Omental fat pad (tissue), 4 donors: ENCODE data around the gene CPNE5. TPM values are rescaled to one million over a fixed set of nuclear protein-coding genes. Genes with fewer than 3 reads are reported as not detected.
A peak's percentile ranks its signal among the peaks of the same experiment; 100 is the strongest.

Experiments used
- ATAC-seq: fragments of 150-250 bp; one replicate; pipeline ENCODE4 v1.9.1; 2016; ENCODE audit warnings: mild to moderate bottlenecking, moderate library complexity; ENCODE audit not compliant: low FRiP score
- DNase-seq: peaks from one replicate; pipeline ENCODE4 v3.0.0-alpha.2; 2019; ENCODE audit warnings: low spot score
- total RNA-seq, 4 donors: library from RNA; depleted of rRNA; stranded (reverse); fragments of >200 nt; gene quantifications; one replicate each; pipeline ENCODE4 v1.1.0, GENCODE V29; 2016
- TF ChIP-seq, protein P1 (sequence below), 3 donors: fragments of 450-650 bp; IDR thresholded peaks; one replicate each; pipeline ENCODE4 v1.5.1; 2016 to 2017; ENCODE audit warnings: antibody characterized with exemption in 3 of 3, mild to moderate bottlenecking in 3 of 3, moderate library complexity in 2 of 3

CPNE5 gene
- total RNA-seq, 4 donors from 2014 or later = 0.47 to 20.3 (median 7.6) TPM

DNA sequence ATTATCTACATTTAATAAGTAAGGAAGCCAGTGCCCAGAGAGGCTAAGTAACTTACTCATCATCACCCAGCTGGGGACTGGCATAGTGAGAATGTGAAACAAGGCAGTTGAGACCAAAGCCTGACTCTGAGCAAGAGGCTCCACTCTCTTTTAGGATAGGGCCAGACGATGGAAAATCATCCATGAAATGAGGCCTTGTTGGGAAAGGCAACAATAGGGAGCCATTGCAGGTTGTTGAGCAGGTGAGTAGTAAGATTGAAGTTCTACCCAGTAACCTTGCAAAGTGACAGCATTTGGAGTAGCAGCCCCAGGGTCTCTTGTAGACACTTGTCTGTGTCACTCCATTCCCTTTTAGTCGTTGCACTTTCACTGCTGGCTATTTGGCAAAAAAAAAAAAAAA, 2.5 kb upstream of the CPNE5 start:
- TF ChIP-seq, protein P1, sequence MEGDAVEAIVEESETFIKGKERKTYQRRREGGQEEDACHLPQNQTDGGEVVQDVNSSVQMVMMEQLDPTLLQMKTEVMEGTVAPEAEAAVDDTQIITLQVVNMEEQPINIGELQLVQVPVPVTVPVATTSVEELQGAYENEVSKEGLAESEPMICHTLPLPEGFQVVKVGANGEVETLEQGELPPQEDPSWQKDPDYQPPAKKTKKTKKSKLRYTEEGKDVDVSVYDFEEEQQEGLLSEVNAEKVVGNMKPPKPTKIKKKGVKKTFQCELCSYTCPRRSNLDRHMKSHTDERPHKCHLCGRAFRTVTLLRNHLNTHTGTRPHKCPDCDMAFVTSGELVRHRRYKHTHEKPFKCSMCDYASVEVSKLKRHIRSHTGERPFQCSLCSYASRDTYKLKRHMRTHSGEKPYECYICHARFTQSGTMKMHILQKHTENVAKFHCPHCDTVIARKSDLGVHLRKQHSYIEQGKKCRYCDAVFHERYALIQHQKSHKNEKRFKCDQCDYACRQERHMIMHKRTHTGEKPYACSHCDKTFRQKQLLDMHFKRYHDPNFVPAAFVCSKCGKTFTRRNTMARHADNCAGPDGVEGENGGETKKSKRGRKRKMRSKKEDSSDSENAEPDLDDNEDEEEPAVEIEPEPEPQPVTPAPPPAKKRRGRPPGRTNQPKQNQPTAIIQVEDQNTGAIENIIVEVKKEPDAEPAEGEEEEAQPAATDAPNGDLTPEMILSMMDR (IDR thresholded peaks at IDR 0.05) = no peak
- DNase-seq (no peak), ATAC-seq (no peak)

GRCh38 chr6:36840432-36841403, 1.5 kb upstream of the CPNE5 start:
- peak; percentile 53 for ATAC-seq
- no peak for DNase-seq
- TF ChIP-seq, protein P1 (IDR thresholded peaks at IDR 0.05) = no peak

DNA sequence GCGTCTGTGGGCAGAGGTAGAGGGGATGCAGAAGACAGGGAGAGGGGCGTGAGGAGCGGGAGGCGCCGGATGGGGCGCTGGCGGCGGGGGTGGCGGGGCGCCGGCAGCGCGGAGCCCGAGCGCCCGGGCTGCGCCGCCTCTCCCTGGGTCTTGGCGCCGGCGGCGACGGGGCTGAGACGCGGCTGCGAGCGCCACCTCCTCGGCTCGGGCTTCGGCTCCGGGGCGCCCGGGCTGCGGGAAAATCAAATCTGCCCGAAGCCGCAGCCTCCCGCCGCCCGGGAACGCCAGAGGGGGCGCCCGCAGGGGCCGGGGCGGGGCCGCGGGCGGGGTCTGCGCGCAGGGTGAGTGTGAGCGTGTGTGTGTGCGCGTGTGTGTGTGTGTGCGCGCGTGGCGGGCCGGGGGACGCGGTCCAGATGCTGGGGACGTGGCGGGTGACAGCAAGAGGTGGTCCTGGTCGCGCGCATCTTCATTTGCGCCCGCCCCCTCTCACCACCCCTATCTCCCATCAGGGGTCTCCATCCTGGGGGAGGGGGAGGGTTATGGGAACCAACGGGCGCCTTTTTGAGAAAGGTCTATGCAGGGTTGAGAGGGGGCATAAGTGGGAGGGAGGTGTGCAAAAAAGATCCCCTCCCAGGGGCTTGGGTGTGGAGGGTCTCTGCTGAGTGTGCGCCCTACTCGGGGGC, 646 bp upstream of the CPNE5 start:
- ATAC-seq = peak; percentile 57
- TF ChIP-seq, protein P1 (IDR thresholded peaks at IDR 0.05) = no peak
- no peak for DNase-seq

DNA sequence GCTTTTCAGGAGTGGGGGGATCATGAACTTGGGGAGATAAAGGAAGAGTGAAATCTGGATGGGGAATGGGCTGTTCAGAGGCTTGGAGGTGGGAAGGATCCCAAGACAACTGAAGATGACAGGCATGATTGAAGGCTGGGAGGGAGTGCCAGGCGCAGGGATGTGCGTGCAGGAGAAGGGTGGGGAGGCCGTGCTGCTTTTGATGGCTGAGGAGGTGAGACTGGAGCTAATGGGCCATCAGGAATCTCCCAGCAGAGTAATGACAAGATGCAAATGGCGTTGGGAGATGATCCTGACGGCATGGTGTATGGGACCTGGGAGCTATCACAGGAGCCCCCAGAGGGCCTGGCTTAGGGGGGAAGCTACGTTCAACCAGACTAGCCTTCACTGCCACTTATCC, 1.6 kb downstream of the CPNE5 start:
- TF ChIP-seq, protein P1 (IDR thresholded peaks at IDR 0.05) = no peak
- DNase-seq (no peak), ATAC-seq (no peak)

DNA sequence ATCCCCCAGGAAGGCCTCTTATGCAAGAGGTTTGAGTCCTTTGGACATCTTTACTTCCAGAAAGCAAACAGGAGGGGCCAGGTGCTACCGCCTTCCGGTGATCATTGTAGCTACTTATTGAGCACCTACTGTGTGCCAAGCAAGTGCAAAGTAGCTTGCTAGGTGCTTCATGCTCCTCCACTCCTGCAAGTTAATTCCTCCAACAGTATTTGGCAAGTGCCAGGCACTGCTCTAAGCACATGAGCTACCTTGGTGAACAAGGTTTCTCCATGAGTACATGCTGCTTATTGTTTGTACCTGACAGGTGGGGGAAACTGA, 2.3 kb downstream of the CPNE5 start:
- ATAC-seq = no peak
- no peak for DNase-seq
- TF ChIP-seq, protein P1 (IDR thresholded peaks at IDR 0.05) = no peak

- ATAC-seq (no peak), DNase-seq (no peak)
- TF ChIP-seq, protein P1 (IDR thresholded peaks at IDR 0.05) = no peak
Observed at GRCh38 chr6:36836111-36837021, 2.9 kb downstream of the CPNE5 start.
